GM06990 (cell line): ENCODE measurements around the gene PGAM5.

Experiments
- DNase-seq: peaks from one replicate; pipeline ENCODE4 v3.0.0-alpha.2; 2011; ENCODE audit not compliant: insufficient read length; ENCODE audit errors: extremely low read depth
- H3K27me3 ChIP-seq: replicated peaks from 2 replicates; pipeline ENCODE4 v1.6.0; 2011; ENCODE audit warnings: low read length; ENCODE audit not compliant: control insufficient read depth, insufficient read depth
- H3K36me3 ChIP-seq: 2 replicates; pipeline ENCODE4 v1.5.1; 2011; ENCODE audit warnings: low read length; ENCODE audit not compliant: control insufficient read depth, insufficient read depth
- H3K4me3 ChIP-seq: replicated peaks from 2 replicates; pipeline ENCODE4 v1.5.1; 2011; ENCODE audit warnings: low read depth, mild to moderate bottlenecking, control low read depth, low read length
- CTCF ChIP-seq: IDR thresholded peaks from 2 replicates; pipeline ENCODE4 v1.5.1; 2011; ENCODE audit warnings: low read length, control low read depth, mild to moderate bottlenecking, inconsistent platforms; ENCODE audit not compliant: insufficient read depth, poor library complexity, severe bottlenecking

PGAM5 gene

GRCh38 chr12:132720606-132721345 lies 10.1 kb downstream of the PGAM5 start:
- DNase-seq, result no peak
- H3K4me3 ChIP-seq, result no peak overlapping the region
- no peaks in the 10 kb centered on the region for H3K27me3 ChIP-seq
- TF ChIP-seq CTCF, result no peak
- peaks cover 46% of the 10 kb centered on the region for H3K36me3 ChIP-seq

- H3K4me3 ChIP-seq, result no peak overlapping the region
- TF ChIP-seq CTCF, result no peak
- peaks cover 48% of the 10 kb centered on the region for H3K36me3 ChIP-seq
- no peak for DNase-seq
- H3K27me3 ChIP-seq, result no peaks in the 10 kb centered on the region
These were observed 12.5 kb downstream of the PGAM5 start for GRCh38 chr12:132723015-132723763.

GRCh38 chr12:132723764-132724140 lies 13.1 kb downstream of the PGAM5 start:
- peaks cover 50% of the 10 kb centered on the region for H3K36me3 ChIP-seq
- no peaks in the 10 kb centered on the region for H3K27me3 ChIP-seq
- H3K4me3 ChIP-seq, result no peak overlapping the region
- TF ChIP-seq CTCF, result no peak
- DNase-seq, result no peak

GRCh38 chr12:132724506-132725241 lies 14.0 kb downstream of the PGAM5 start:
- no peak for DNase-seq
- peaks cover 45% of the 10 kb centered on the region for H3K36me3 ChIP-seq

GRCh38 chr12:132726386-132726785 lies 15.7 kb downstream of the PGAM5 start:
- no peak for DNase-seq
- no peak for TF ChIP-seq CTCF
- Histone ChIP-seq H3K4me3 (no peak overlapping the region), H3K36me3 (peaks cover 47% of the 10 kb centered on the region), H3K27me3 (no peaks in the 10 kb centered on the region)

More at GRCh38 chr12:132724506-132725241, 14.0 kb downstream of the PGAM5 start:
- TF ChIP-seq CTCF, result no peak
- Histone ChIP-seq H3K4me3 (no peak overlapping the region), H3K27me3 (no peaks in the 10 kb centered on the region)
